MM.1S (cell line): Measurements from ENCODE around the gene DNAJB1.

Source experiments
- DNase-seq: peaks from one replicate; pipeline ENCODE4 v3.0.0-alpha.2; 2015
- H2AFZ ChIP-seq: fragments of 300-600 bp; sonication (generic); 2 replicates; pipeline ENCODE4 v1.6.0; 2016; ENCODE audit warnings: antibody characterized with exemption, low read length
- H3F3A ChIP-seq: fragments of 300-600 bp; sonication (generic); 2 replicates; pipeline ENCODE4 v1.6.1; 2016; ENCODE audit warnings: mild to moderate bottlenecking, antibody characterized with exemption, low read length, moderate library complexity, mixed read lengths; ENCODE audit not compliant: insufficient read depth
- H3K27ac ChIP-seq: fragments of 300-600 bp; sonication (generic); 2 replicates; pipeline ENCODE4 v1.5.1; 2016; ENCODE audit warnings: mild to moderate bottlenecking, low read length
- H3K27me3 ChIP-seq: fragments of 300-600 bp; sonication (generic); replicated peaks from 2 replicates; pipeline ENCODE4 v1.6.0; 2016; ENCODE audit warnings: low read length; ENCODE audit not compliant: insufficient read depth
- H3K36me3 ChIP-seq: fragments of 300-600 bp; sonication (generic); replicated peaks from 2 replicates; pipeline ENCODE4 v1.6.1; 2016; ENCODE audit warnings: mild to moderate bottlenecking, low read length, mixed read lengths; ENCODE audit not compliant: insufficient read depth
- H3K4me1 ChIP-seq: fragments of 300-600 bp; sonication (generic); 2 replicates; pipeline ENCODE4 v1.6.1; 2016; ENCODE audit warnings: low read length, mixed read lengths
- H3K4me2 ChIP-seq: fragments of 300-600 bp; sonication (generic); 2 replicates; pipeline ENCODE4 v1.6.0; 2016; ENCODE audit warnings: low read depth, low read length
- H3K4me3 ChIP-seq: fragments of 300-600 bp; sonication (generic); 2 replicates; pipeline ENCODE4 v1.5.1; 2016; ENCODE audit warnings: low read length, mixed read lengths
- H3K79me2 ChIP-seq: fragments of 300-600 bp; sonication (generic); 2 replicates; pipeline ENCODE4 v1.6.1; 2016; ENCODE audit warnings: mixed run types, low read length, mixed read lengths
- H3K9ac ChIP-seq: fragments of 300-600 bp; sonication (generic); 2 replicates; pipeline ENCODE4 v1.6.1; 2016; ENCODE audit warnings: low read length, mixed read lengths
- H3K9me2 ChIP-seq: fragments of 300-600 bp; sonication (generic); replicated peaks from 2 replicates; pipeline ENCODE4 v1.6.1; 2016; ENCODE audit warnings: mild to moderate bottlenecking, low read length, mixed read lengths; ENCODE audit not compliant: insufficient read depth
- H3K9me3 ChIP-seq: fragments of 300-600 bp; sonication (generic); replicated peaks from 2 replicates; pipeline ENCODE4 v1.6.1; 2016; ENCODE audit warnings: mild to moderate bottlenecking, low read length, mixed read lengths; ENCODE audit not compliant: insufficient read depth
- H4K20me1 ChIP-seq: fragments of 300-600 bp; sonication (generic); 2 replicates; pipeline ENCODE4 v1.6.1; 2016; ENCODE audit warnings: mild to moderate bottlenecking, low read length, moderate library complexity, mixed read lengths; ENCODE audit not compliant: insufficient read depth
- EZH2 ChIP-seq: fragments of 300-600 bp; sonication (generic); optimal IDR thresholded peaks from 2 replicates; pipeline ENCODE3; 2017; ENCODE audit warnings: low read depth, mild to moderate bottlenecking, antibody characterized with exemption, low read length, mixed read lengths
- EZH2phosphoT487 ChIP-seq: fragments of 300-600 bp; sonication (generic); IDR thresholded peaks from 2 replicates; pipeline ENCODE4 v1.6.1; 2018; ENCODE audit warnings: antibody characterized with exemption, low read length
- TF ChIP-seq, protein P1 (sequence below): fragments of 300-600 bp; sonication (generic); IDR thresholded peaks from 2 replicates; pipeline ENCODE4 v1.5.1; 2016; ENCODE audit warnings: antibody characterized with exemption, low read length, mixed read lengths

DNAJB1 gene

DNA sequence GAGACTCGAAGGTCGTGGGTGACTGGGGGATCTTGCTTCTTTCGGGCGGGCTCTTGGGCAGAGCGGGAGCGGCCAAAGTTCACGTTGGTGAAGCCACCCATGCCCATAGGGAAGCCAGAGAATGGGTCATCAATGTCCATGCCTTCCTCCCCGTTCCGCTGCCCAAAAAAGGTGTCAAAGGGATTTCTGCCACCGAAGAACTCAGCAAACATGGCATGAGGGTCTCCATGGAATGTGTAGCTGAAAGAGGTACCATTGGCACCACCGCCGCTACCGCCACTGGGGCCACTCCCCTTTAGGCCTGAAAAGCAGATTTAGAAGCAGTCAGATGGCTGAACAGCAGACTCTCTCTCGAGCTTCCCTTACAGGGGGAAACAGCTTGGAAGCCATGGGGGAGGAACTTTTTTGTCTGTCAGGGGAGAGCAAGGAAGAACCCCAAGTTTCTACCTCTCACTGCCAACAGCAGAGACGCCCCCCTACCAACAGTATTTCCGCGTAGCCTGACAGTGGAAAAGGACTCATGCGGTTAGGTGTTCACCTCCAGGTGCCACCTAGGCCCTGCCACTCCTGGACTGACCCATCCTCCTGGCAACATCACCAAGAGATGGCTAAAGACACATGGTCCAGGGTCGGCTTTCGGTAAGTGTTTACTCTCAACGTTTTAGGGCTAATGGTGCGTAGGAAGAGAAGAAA lies 1.3 kb downstream of the DNAJB1 start:
- no peak for TF ChIP-seq EZH2
- TF ChIP-seq EZH2phosphoT487, result no peak
- TF ChIP-seq, protein P1, sequence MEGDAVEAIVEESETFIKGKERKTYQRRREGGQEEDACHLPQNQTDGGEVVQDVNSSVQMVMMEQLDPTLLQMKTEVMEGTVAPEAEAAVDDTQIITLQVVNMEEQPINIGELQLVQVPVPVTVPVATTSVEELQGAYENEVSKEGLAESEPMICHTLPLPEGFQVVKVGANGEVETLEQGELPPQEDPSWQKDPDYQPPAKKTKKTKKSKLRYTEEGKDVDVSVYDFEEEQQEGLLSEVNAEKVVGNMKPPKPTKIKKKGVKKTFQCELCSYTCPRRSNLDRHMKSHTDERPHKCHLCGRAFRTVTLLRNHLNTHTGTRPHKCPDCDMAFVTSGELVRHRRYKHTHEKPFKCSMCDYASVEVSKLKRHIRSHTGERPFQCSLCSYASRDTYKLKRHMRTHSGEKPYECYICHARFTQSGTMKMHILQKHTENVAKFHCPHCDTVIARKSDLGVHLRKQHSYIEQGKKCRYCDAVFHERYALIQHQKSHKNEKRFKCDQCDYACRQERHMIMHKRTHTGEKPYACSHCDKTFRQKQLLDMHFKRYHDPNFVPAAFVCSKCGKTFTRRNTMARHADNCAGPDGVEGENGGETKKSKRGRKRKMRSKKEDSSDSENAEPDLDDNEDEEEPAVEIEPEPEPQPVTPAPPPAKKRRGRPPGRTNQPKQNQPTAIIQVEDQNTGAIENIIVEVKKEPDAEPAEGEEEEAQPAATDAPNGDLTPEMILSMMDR, result no peak
- Histone ChIP-seq H3K36me3 (peaks cover 23% of the 10 kb centered on the region), H3K9me3 (no peaks in the 10 kb centered on the region), H3K79me2 (peaks cover 38% of the 10 kb centered on the region), H3K9ac (peak overlapping the region; percentile 96; the same call in 1 of the 2 replicates), H4K20me1 (peaks cover 19% of the 10 kb centered on the region), H3K4me1 (peaks cover 16% of the 10 kb centered on the region), H3F3A (peaks cover 32% of the 10 kb centered on the region), H3K4me3 (peak overlapping the region; percentile 97), H2AFZ (no peak overlapping the region), H3K9me2 (no peaks in the 10 kb centered on the region), H3K27me3 (no peaks in the 10 kb centered on the region), H3K27ac (peak overlapping the region; percentile 25; the same call in 1 of the 2 replicates), H3K4me2 (peak overlapping the region; percentile 100)
- DNase-seq, result no peak

DNA sequence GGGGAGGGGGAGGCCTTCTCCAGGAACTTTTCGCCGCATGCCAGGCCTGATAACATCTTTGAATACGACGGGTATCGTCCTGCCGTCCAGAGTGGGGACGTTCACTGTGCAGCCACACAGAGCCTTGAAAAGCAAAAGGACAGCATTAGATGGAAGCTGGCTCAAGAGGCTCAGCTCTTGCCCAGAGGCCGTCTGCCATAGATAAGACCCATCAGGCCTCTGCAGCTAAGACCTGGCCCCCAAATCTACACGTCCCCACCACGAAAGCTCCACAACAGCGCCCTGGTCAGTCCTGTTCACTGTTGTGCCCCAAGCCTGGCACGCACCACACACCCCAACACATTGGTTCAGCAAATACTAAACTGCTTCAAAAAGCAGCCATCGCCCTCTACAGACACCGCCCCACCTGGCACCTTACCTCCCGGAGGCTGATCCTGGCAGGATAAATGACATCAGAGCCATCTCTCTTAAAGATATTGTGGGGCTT lies 2.1 kb downstream of the DNAJB1 start:
- Histone ChIP-seq H3F3A (peaks cover 32% of the 10 kb centered on the region), H2AFZ (no peak overlapping the region), H3K9ac (no peak overlapping the region), H3K27me3 (no peaks in the 10 kb centered on the region), H3K4me1 (peaks cover 16% of the 10 kb centered on the region), H3K79me2 (peaks cover 38% of the 10 kb centered on the region), H3K36me3 (peaks cover 23% of the 10 kb centered on the region), H3K27ac (no peak overlapping the region), H4K20me1 (peaks cover 19% of the 10 kb centered on the region), H3K9me2 (no peaks in the 10 kb centered on the region), H3K4me3 (peak overlapping the region; percentile 97; the same call in 1 of the 2 replicates), H3K4me2 (peak overlapping the region; percentile 100), H3K9me3 (no peaks in the 10 kb centered on the region)
- DNase-seq, result no peak
- TF ChIP-seq, protein P1, result no peak
- TF ChIP-seq EZH2, result no peak
- TF ChIP-seq EZH2phosphoT487, result no peak

DNA sequence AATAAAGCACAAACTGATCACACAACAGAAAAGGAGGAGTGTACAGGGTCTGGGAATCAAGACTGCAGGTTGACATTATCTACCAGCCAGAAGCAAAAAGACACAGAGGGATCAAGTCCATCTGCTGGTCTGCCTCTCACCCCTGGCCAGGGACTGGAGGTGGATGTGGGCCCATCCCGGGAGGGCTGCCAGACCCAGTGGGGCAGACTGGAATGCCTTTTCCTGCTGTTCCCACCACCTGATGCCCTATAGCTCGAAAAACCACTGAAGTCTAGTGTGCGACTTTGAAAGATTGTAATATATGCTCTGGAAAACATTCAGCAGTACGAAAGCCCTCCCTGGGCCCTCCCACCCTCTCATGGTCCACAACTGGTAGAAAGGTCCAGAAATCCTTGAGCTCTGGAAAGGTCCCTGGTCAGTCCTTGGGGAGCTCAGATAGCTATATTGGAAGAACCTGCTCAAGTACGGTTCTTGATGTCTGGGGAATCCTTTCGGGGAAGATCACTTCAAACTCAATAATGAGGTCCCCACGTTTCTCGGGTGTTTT lies 2.6 kb downstream of the DNAJB1 start:
- Histone ChIP-seq H3K9ac (no peak overlapping the region), H3K4me1 (peaks cover 16% of the 10 kb centered on the region), H3F3A (peaks cover 32% of the 10 kb centered on the region), H3K27ac (no peak overlapping the region), H2AFZ (no peak overlapping the region), H3K9me3 (no peaks in the 10 kb centered on the region), H3K4me2 (peak overlapping the region; percentile 100), H4K20me1 (peaks cover 19% of the 10 kb centered on the region), H3K27me3 (no peaks in the 10 kb centered on the region), H3K79me2 (peaks cover 38% of the 10 kb centered on the region), H3K9me2 (no peaks in the 10 kb centered on the region), H3K36me3 (peaks cover 23% of the 10 kb centered on the region), H3K4me3 (no peak overlapping the region; the same call in 1 of the 2 replicates)
- no peak for DNase-seq
- TF ChIP-seq EZH2phosphoT487, result no peak
